GM12891 (cell line): ENCODE data around the gene CALR.

Experiments
- POLR2A ChIP-seq: IDR thresholded peaks from 2 replicates; pipeline ENCODE4 v1.6.1; 2011; ENCODE audit warnings: low read depth, low read length, control low read depth
- POLR2AphosphoS5 ChIP-seq: IDR thresholded peaks from 2 replicates; pipeline ENCODE4 v1.6.1; 2011; ENCODE audit warnings: low read depth, low read length, control low read depth

DNA sequence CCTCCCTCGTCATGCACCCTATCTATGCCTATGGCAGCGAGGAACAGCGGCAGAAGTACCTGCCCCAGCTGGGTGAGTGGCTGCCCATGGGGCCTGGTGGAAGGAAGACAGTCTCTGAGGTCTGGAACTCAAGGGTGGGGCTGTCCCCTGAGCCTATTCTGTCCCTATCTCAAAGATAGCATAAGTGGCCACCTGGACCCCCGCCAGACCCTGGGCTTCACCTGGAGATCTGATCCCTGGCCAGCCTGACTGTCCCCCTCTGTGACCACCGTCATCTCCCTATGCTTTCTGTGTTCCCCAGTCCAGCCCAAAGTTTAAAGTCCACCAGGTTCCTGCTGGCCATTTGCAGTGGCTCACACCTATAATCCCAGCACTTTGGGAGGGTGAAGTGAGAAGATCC lies 44.8 kb upstream of the CALR start:
- no peak for TF ChIP-seq POLR2A
- TF ChIP-seq POLR2AphosphoS5, result no peak
